HepG2 (cell line): ENCODE measurements around the gene TPX2. TPM values are rescaled to one million over a fixed set of nuclear protein-coding genes. Genes with fewer than 3 reads are reported as not detected.

Experiments
- AKAP8 ChIP-seq: sonication (generic); formaldehyde crosslinking; IDR thresholded peaks from 2 replicates; pipeline ENCODE4 v1.5.1; 2020; ENCODE audit warnings: mild to moderate bottlenecking, missing genetic modification reagents
- CBFB ChIP-seq: sonication (generic); formaldehyde crosslinking; IDR thresholded peaks from 2 replicates; pipeline ENCODE4 v1.4.0; 2020; ENCODE audit warnings: missing genetic modification reagents
- HNF4G ChIP-seq, 2 experiments: sonication (generic) in 1 of 2; formaldehyde crosslinking in 1 of 2; IDR thresholded peaks; 2 replicates each; pipeline versions ENCODE4 v1.4.0 to v1.6.1; 2011 to 2020; ENCODE audit warnings: borderline replicate concordance in 2 of 2, low read depth in 2 of 2, mild to moderate bottlenecking in 2 of 2, low read length in 1 of 2, missing genetic modification reagents in 1 of 2, moderate library complexity in 1 of 2
- KDM5B ChIP-seq: sonication (generic); formaldehyde crosslinking; IDR thresholded peaks from 2 replicates; pipeline ENCODE4 v1.4.0; 2020; ENCODE audit warnings: missing genetic modification reagents, mild to moderate bottlenecking, borderline replicate concordance
- KDM6A ChIP-seq: IDR thresholded peaks from 2 replicates; pipeline ENCODE4 v1.6.1; 2016; ENCODE audit warnings: low read depth
- MLXIP ChIP-seq: sonication (generic); formaldehyde crosslinking; IDR thresholded peaks from 2 replicates; pipeline ENCODE4 v1.9.0; 2021; ENCODE audit warnings: missing genetic modification reagents, borderline replicate concordance
- POGZ ChIP-seq: sonication (generic); formaldehyde crosslinking; IDR thresholded peaks from 2 replicates; pipeline ENCODE4 v1.4.0; 2020; ENCODE audit warnings: mild to moderate bottlenecking, missing genetic modification reagents
- SALL2 ChIP-seq: sonication (generic); formaldehyde crosslinking; IDR thresholded peaks from 2 replicates; pipeline ENCODE4 v1.8.1; 2023; ENCODE audit warnings: mild to moderate bottlenecking, missing genetic modification reagents, inconsistent platforms
- SP1 ChIP-seq, 2 experiments: fragments of 450-650 bp in 1 of 2; sonication (generic) in 1 of 2; formaldehyde crosslinking in 1 of 2; IDR thresholded peaks; 2 replicates each; pipeline versions ENCODE4 v1.4.0 to v1.6.1; 2016 to 2020; ENCODE audit warnings: missing genetic modification reagents in 1 of 2
- ZNF512 ChIP-seq: sonication (generic); formaldehyde crosslinking; IDR thresholded peaks from 2 replicates; pipeline ENCODE4 v1.4.0; 2020; ENCODE audit warnings: mild to moderate bottlenecking, missing genetic modification reagents
- ZNF562 ChIP-seq: sonication (generic); formaldehyde crosslinking; IDR thresholded peaks from 2 replicates; pipeline ENCODE4 v1.8.0; 2022; ENCODE audit warnings: missing genetic modification reagents, borderline replicate concordance
- ZNF766 ChIP-seq: sonication (generic); formaldehyde crosslinking; IDR thresholded peaks from 2 replicates; pipeline ENCODE4 v1.5.0; 2020; ENCODE audit warnings: missing genetic modification reagents, borderline replicate concordance
- ZNF839 ChIP-seq: sonication (generic); formaldehyde crosslinking; IDR thresholded peaks from 2 replicates; pipeline ENCODE4 v1.4.0; 2020; ENCODE audit warnings: missing genetic modification reagents, mild to moderate bottlenecking, borderline replicate concordance
- polyA plus RNA-seq, 8 experiments: library from polyadenylated mRNA; depleted of rRNA in 3 of 8; stranded (reverse) in 7 of 8; unstranded in 1 of 8; fragments of >200 nt; fragmentation: Illumina TruSeq in 4 of 8; extraction: Trizol in 4 of 8; gene quantifications; 2 replicates each; pipeline versions ENCODE4 v1.2.1 to v1.2.3, GENCODE V29; 2011 to 2016; ENCODE audit warnings: low read depth in 4 of 8, missing spikeins in 1 of 8, mixed read lengths in 1 of 8; ENCODE audit not compliant: insufficient read depth in 1 of 8
- total RNA-seq, 5 experiments: library from RNA; depleted of rRNA; stranded (reverse); fragments of >200 nt; fragmentation: Illumina TruSeq; extraction: Trizol; gene quantifications; 2 replicates each; pipeline ENCODE4 v1.2.3, GENCODE V29; 2016; ENCODE audit warnings: low read depth in 1 of 5
- TF ChIP-seq, protein P1 (sequence below): sonication (generic); formaldehyde crosslinking; IDR thresholded peaks from 2 replicates; pipeline ENCODE4 v1.5.0; 2020; ENCODE audit warnings: mild to moderate bottlenecking, missing genetic modification reagents, borderline replicate concordance

Gene TPX2
- total and polyA plus RNA-seq, 2 of the 13 experiments (the other 11 are each of a cell fraction or from before 2014, with no cell fraction given): 34.3 to 124 TPM

DNA sequence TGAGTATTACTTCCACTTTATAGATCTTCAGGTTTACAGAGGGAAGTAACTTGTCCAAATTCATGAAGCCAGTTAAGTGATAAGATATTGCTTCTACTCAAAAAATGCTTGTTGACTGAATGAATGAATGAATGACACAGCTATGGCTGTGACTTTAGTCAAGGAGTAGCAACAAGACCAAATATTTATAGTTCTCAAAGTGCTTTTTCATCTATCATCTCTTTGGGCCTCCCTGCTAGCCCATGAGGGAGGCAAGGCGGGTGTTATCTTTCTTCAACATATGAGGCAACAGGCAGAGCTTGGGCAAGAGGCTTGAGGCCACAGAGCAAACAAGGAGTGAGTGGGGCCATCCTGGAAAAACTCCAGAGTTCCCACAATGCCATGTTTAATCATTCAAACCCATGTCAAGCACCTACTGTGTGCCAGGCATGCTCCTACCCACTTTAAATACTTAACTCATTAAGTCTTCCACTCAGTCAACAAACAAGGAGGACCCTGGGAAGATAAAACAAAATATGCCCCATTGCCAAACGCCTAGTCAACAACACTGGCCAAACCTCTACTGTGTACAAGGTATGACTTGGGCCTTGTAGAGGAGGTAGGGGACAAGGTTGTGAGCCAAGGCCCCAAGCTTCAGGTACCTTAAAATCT, 32.4 kb upstream of the TPX2 start (continued):
- no peak for TF ChIP-seq ZNF839 (CRISPR knock-in tag)
- TF ChIP-seq ZNF562: no peak
- TF ChIP-seq KDM6A (CRISPR knock-in tag): peak; percentile 96
- TF ChIP-seq AKAP8 (CRISPR knock-in tag): peak; percentile 95
- TF ChIP-seq, protein P1, sequence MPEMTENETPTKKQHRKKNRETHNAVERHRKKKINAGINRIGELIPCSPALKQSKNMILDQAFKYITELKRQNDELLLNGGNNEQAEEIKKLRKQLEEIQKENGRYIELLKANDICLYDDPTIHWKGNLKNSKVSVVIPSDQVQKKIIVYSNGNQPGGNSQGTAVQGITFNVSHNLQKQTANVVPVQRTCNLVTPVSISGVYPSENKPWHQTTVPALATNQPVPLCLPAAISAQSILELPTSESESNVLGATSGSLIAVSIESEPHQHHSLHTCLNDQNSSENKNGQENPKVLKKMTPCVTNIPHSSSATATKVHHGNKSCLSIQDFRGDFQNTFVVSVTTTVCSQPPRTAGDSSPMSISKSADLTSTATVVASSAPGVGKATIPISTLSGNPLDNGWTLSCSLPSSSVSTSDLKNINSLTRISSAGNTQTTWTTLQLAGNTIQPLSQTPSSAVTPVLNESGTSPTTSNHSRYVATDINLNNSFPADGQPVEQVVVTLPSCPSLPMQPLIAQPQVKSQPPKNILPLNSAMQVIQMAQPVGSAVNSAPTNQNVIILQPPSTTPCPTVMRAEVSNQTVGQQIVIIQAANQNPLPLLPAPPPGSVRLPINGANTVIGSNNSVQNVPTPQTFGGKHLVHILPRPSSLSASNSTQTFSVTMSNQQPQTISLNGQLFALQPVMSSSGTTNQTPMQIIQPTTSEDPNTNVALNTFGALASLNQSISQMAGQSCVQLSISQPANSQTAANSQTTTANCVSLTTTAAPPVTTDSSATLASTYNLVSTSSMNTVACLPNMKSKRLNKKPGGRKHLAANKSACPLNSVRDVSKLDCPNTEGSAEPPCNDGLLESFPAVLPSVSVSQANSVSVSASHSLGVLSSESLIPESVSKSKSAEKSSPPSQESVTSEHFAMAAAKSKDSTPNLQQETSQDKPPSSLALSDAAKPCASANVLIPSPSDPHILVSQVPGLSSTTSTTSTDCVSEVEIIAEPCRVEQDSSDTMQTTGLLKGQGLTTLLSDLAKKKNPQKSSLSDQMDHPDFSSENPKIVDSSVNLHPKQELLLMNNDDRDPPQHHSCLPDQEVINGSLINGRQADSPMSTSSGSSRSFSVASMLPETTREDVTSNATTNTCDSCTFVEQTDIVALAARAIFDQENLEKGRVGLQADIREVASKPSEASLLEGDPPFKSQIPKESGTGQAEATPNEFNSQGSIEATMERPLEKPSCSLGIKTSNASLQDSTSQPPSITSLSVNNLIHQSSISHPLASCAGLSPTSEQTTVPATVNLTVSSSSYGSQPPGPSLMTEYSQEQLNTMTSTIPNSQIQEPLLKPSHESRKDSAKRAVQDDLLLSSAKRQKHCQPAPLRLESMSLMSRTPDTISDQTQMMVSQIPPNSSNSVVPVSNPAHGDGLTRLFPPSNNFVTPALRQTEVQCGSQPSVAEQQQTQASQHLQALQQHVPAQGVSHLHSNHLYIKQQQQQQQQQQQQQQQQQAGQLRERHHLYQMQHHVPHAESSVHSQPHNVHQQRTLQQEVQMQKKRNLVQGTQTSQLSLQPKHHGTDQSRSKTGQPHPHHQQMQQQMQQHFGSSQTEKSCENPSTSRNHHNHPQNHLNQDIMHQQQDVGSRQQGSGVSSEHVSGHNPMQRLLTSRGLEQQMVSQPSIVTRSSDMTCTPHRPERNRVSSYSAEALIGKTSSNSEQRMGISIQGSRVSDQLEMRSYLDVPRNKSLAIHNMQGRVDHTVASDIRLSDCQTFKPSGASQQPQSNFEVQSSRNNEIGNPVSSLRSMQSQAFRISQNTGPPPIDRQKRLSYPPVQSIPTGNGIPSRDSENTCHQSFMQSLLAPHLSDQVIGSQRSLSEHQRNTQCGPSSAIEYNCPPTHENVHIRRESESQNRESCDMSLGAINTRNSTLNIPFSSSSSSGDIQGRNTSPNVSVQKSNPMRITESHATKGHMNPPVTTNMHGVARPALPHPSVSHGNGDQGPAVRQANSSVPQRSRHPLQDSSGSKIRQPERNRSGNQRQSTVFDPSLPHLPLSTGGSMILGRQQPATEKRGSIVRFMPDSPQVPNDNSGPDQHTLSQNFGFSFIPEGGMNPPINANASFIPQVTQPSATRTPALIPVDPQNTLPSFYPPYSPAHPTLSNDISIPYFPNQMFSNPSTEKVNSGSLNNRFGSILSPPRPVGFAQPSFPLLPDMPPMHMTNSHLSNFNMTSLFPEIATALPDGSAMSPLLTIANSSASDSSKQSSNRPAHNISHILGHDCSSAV (CRISPR knock-in tag): no peak
- peak; percentile 73; the same call in 1 of the 2 replicates for TF ChIP-seq ZNF766 (CRISPR knock-in tag)
- TF ChIP-seq POGZ (CRISPR knock-in tag): peak; percentile 94
- TF ChIP-seq SP1 (IDR thresholded peaks at IDR 0.05): no peak
- no peak for TF ChIP-seq SP1 (CRISPR knock-in tag; IDR thresholded peaks at IDR 0.05)
- TF ChIP-seq ZNF512: no peak
- peak; percentile 96 for TF ChIP-seq SALL2 (CRISPR knock-in tag)
- TF ChIP-seq CBFB (CRISPR knock-in tag): peak; percentile 94
- TF ChIP-seq MLXIP (CRISPR knock-in tag): peak; percentile 86; the same call in 1 of the 2 replicates
- TF ChIP-seq KDM5B (CRISPR knock-in tag): no peak; the same call in 1 of the 2 replicates
- TF ChIP-seq HNF4G (IDR thresholded peaks at IDR 0.05; ENCODE audit: borderline replicate concordance, low read depth, low read length): peak; percentile 87
- TF ChIP-seq HNF4G (CRISPR knock-in tag; IDR thresholded peaks at IDR 0.05; ENCODE audit: borderline replicate concordance, low read depth): peak; percentile 87
